Measurements from ENCODE around the gene TMEM243. TPM values are rescaled to one million over a fixed set of nuclear protein-coding genes. Genes with fewer than 3 reads are reported as not detected.

Gene TMEM243
- total and polyA plus RNA-seq, 2 donors from 2014 or later: 37.7 to 50.3 TPM

DNA sequence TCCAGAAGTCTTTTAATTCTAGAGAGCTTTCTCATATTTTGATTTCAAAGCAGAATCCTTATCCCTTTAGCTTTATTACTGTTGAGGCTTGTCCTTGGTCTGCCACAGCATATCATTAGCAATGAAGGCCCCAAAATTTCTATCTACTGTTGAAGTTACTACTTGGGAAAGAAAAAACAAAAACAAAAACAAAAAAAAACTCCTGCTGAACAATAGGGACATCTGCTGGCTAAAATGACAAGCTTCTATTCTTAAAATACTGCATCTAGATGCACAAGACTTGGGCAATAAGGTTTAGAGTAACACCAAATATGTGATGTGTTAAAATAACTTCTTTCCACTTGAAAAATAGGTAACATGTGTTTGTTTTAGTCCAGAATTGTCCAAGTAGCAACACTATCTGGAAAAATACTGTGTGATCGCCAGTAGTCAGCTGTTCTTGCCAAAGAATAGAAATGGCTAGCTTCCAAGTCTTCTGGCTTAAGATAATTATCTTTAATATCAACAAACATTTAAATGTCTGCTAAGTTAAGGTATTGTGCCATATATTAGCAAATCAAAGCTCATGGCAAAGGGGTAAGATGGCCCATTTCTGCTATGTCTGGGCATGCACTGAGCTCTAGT lies 71.1 kb downstream of the TMEM243 start:
- DNase-seq: peak in 2 of 5 donors; percentile 17 to 27
- Histone ChIP-seq H3K27ac (ENCODE audit: low read depth in 2 of 2, low read length in 2 of 2) (no peak overlapping the region), H3K27me3 (ENCODE audit: control insufficient read depth, insufficient read depth, low read length) (no peaks in the 10 kb centered on the region), H3K4me1 (ENCODE audit: control insufficient read depth in 2 of 3, insufficient read depth in 2 of 3, low read depth in 1 of 3, low read length in 3 of 3) (peaks cover 0 to 3% (median 0%) of the 10 kb centered on the region in 3 donors), H3K9ac (ENCODE audit: low read length in 3 of 3) (no peak overlapping the region), H3K36me3 (ENCODE audit: control insufficient read depth in 2 of 3, insufficient read depth in 3 of 3, low read length in 3 of 3) (no peaks in the 10 kb centered on the region), H3K4me3 (ENCODE audit: low read length in 3 of 3) (no peak overlapping the region), H3K9me3 (ENCODE audit: control insufficient read depth in 2 of 3, insufficient read depth in 1 of 3, low read length in 3 of 3) (no peaks in the 10 kb centered on the region)
- intact Hi-C loops (cut with DNase I): loop anchor here (10.0 kb wide), 1 partner anchor 234 kb away; no protein-coding TSS in a partner anchor
- TF ChIP-seq, protein P1, sequence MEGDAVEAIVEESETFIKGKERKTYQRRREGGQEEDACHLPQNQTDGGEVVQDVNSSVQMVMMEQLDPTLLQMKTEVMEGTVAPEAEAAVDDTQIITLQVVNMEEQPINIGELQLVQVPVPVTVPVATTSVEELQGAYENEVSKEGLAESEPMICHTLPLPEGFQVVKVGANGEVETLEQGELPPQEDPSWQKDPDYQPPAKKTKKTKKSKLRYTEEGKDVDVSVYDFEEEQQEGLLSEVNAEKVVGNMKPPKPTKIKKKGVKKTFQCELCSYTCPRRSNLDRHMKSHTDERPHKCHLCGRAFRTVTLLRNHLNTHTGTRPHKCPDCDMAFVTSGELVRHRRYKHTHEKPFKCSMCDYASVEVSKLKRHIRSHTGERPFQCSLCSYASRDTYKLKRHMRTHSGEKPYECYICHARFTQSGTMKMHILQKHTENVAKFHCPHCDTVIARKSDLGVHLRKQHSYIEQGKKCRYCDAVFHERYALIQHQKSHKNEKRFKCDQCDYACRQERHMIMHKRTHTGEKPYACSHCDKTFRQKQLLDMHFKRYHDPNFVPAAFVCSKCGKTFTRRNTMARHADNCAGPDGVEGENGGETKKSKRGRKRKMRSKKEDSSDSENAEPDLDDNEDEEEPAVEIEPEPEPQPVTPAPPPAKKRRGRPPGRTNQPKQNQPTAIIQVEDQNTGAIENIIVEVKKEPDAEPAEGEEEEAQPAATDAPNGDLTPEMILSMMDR (IDR thresholded peaks at IDR 0.05; ENCODE audit: borderline replicate concordance, extremely low read depth, insufficient read depth): peak; percentile 29
- FAIRE-seq: no peak

DNA sequence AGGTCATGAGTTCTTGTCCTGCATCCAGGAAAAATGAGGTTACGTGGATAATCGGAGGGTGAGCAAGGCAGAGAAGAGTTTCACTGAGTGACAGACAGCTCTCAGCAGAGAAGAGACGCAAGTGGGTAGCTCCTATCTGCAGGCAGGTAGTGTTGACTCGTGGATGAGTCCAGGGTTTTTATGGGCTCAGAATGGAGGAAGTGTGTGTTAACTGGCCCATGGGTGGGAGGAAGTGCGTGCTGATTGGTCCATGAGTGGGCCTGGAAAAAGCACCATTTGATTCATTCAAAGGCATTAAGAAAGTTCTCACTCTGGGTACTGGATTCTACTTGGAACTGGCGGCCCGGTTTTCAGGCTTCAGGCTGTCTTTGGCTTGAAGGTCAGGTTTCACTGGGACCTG lies 72.0 kb downstream of the TMEM243 start:
- Histone ChIP-seq H3K9ac (ENCODE audit: low read length in 3 of 3) (no peak overlapping the region), H3K4me1 (ENCODE audit: control insufficient read depth in 2 of 3, insufficient read depth in 2 of 3, low read depth in 1 of 3, low read length in 3 of 3) (peaks cover 0 to 3% (median 0%) of the 10 kb centered on the region in 3 donors), H3K27me3 (ENCODE audit: control insufficient read depth, insufficient read depth, low read length) (no peaks in the 10 kb centered on the region), H3K36me3 (ENCODE audit: control insufficient read depth in 2 of 3, insufficient read depth in 3 of 3, low read length in 3 of 3) (no peaks in the 10 kb centered on the region), H3K27ac (ENCODE audit: low read depth in 2 of 2, low read length in 2 of 2) (no peak overlapping the region), H3K9me3 (ENCODE audit: control insufficient read depth in 2 of 3, insufficient read depth in 1 of 3, low read length in 3 of 3) (no peaks in the 10 kb centered on the region), H3K4me3 (ENCODE audit: low read length in 3 of 3) (no peak overlapping the region)
- FAIRE-seq (no peak), DNase-seq (no peak)
- TF ChIP-seq, protein P1 (IDR thresholded peaks at IDR 0.05; ENCODE audit: borderline replicate concordance, extremely low read depth, insufficient read depth): no peak
- intact Hi-C loops (cut with DNase I): loop anchor here (10.0 kb wide), 1 partner anchor 233 kb away; no protein-coding TSS in a partner anchor

DNA sequence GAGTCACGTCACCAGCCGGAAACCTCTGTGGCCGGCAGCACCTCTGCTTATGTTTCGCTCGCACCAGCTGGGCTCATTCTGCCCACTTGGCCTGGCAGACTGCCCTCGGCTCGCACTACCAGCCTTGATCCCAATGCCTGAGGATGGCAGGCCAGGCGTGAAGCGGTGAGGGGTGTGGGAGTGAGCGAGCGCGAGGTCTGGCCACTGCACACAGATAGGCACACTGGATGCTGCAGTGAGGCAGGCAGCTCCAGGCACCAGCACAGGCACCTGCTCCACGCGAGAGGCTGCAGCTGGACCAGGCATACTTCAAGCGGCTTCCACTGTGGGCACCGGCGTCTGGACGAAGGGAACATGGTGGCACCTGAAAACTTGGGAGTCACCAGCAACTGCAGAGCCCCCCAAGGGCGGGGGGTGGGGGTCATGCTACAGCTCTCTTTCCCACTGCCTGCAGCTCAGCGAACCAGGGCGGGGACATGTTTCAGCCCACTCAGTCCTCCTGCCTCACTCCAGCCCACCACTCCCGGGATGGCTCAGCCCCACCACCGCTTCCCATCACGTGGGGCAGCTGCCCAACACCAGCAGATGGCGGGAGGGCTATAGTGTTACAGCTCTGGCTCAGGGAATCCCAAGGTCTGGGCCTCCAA lies 72.7 kb downstream of the TMEM243 start:
- DNase-seq: peak in 1 of 5 donors; percentile 69
- no peak overlapping the region for H3K27ac ChIP-seq (ENCODE audit: low read depth in 2 of 2, low read length in 2 of 2)
- no peaks in the 10 kb centered on the region for H3K36me3 ChIP-seq (ENCODE audit: control insufficient read depth in 2 of 3, insufficient read depth in 3 of 3, low read length in 3 of 3)
- H3K27me3 ChIP-seq (ENCODE audit: control insufficient read depth, insufficient read depth, low read length): no peaks in the 10 kb centered on the region
- H3K9ac ChIP-seq (ENCODE audit: low read length in 3 of 3): no peak overlapping the region
- peaks cover 0 to 3% (median 0%) of the 10 kb centered on the region in 3 donors for H3K4me1 ChIP-seq (ENCODE audit: control insufficient read depth in 2 of 3, insufficient read depth in 2 of 3, low read depth in 1 of 3, low read length in 3 of 3)
- FAIRE-seq: no peak
- TF ChIP-seq, protein P1 (IDR thresholded peaks at IDR 0.05; ENCODE audit: borderline replicate concordance, extremely low read depth, insufficient read depth): no peak
- no peaks in the 10 kb centered on the region for H3K9me3 ChIP-seq (ENCODE audit: control insufficient read depth in 2 of 3, insufficient read depth in 1 of 3, low read length in 3 of 3)
- intact Hi-C loops (cut with DNase I): loop anchor here (10.0 kb wide), 1 partner anchor 232 kb away; no protein-coding TSS in a partner anchor
- no peak overlapping the region for H3K4me3 ChIP-seq (ENCODE audit: low read length in 3 of 3)

Other genes starting within 250 kb of the TMEM243 start
- 9.0 TPM for gene ELAPOR2, start 160.1 kb downstream of the TMEM243 start, total RNA-seq
- gene ELAPOR2, start 160.1 kb downstream of the TMEM243 start, polyA plus RNA-seq (ENCODE audit: insufficient read depth, low read depth, low replicate concordance): 2.9 TPM
- gene DMTF1, start 67.3 kb downstream of the TMEM243 start, total RNA-seq: 88.6 TPM
- gene DMTF1, start 67.3 kb downstream of the TMEM243 start, polyA plus RNA-seq (ENCODE audit: insufficient read depth, low read depth, low replicate concordance): 23.6 TPM
- 23.2 TPM for gene CROT, start 125.9 kb upstream of the TMEM243 start, total RNA-seq
- 17.0 TPM for gene CROT, start 125.9 kb upstream of the TMEM243 start, polyA plus RNA-seq (ENCODE audit: insufficient read depth, low read depth, low replicate concordance)